HepG2 (cell line): Measurements from ENCODE around the gene LRP1B. TPM values are rescaled to one million over a fixed set of nuclear protein-coding genes. Genes with fewer than 3 reads are reported as not detected.
A peak's percentile ranks its signal among the peaks of the same experiment; 100 is the strongest.

Source experiments
- ATAC-seq: fragments of 200-7000 bp; cut with Tn5 transposase; 3 replicates; pipeline ENCODE4 v1.9.1; 2020; ENCODE audit warnings: mild to moderate bottlenecking, moderate library complexity
- BruUV-seq: library from RNA; stranded (reverse); fragments of 400-500 nt; replicated peaks from 2 replicates; lab custom pipeline; 2021; lab: Mats Ljungman, UMichigan
- CTCF ChIA-PET: fragments of 300-600 bp; formaldehyde crosslinking; extraction: SDS; loops from one replicate; lab custom pipeline; 2021; ENCODE audit warnings: low total read pairs, inconsistent platforms, low intra/inter-chr PET ratio; lab: Yijun Ruan, JAX
- POLR2A ChIA-PET: fragments of 350-600 bp; sonication (Branson Sonifier 250); formaldehyde crosslinking; loops from one replicate; lab custom pipeline; 2020; ENCODE audit warnings: antibody characterized with exemption, inconsistent platforms; lab: Yijun Ruan, JAX
- DNase-seq: peaks from one replicate; pipeline ENCODE4 v3.0.0-alpha.2; 2015; ENCODE audit warnings: low spot score
- FAIRE-seq: peaks from 3 replicates; lab custom pipeline; 2011; peaks lifted over from hg19 to GRCh38; lab: Jason Lieb, UNC
- H2AFZ ChIP-seq: one replicate; pipeline ENCODE4 v1.6.1; 2011; ENCODE audit warnings: low read length, inconsistent platforms
- H3K27ac ChIP-seq: fragments of 300-600 bp; 3 replicates; pipeline ENCODE4 v1.8.0; 2011; ENCODE audit warnings: mixed run types, mild to moderate bottlenecking, mixed read lengths, low read length, inconsistent platforms; ENCODE audit not compliant: insufficient read depth; ENCODE audit errors: extremely low read length
- H3K27me3 ChIP-seq, 2 experiments: fragments of 200-600 bp in 1 of 2; 2 replicates in 1 of 2; 3 replicates in 1 of 2; pipeline versions ENCODE4 v1.6.0 to v1.8.0; 2011; ENCODE audit warnings: low read length in 2 of 2, mild to moderate bottlenecking in 2 of 2, moderate library complexity in 2 of 2, inconsistent platforms in 1 of 2; ENCODE audit not compliant: insufficient read depth in 2 of 2, control insufficient read depth in 1 of 2
- H3K36me3 ChIP-seq, 2 experiments: fragments of 200-600 bp in 1 of 2; replicated peaks in 1 of 2; 2 replicates in 1 of 2; 3 replicates in 1 of 2; pipeline versions ENCODE4 v1.5.1 to v1.8.0; 2011; ENCODE audit warnings: low read length in 2 of 2, inconsistent platforms in 1 of 2; ENCODE audit not compliant: insufficient read depth in 2 of 2, control insufficient read depth in 1 of 2
- H3K4me1 ChIP-seq: 2 replicates; pipeline ENCODE4 v1.5.1; 2012; ENCODE audit warnings: low read length, inconsistent platforms; ENCODE audit not compliant: insufficient read depth
- H3K4me2 ChIP-seq: 2 replicates; pipeline ENCODE4 v1.6.0; 2011; ENCODE audit warnings: low read depth, low read length, inconsistent platforms
- H3K4me3 ChIP-seq, 3 experiments: fragments of 200-600 bp in 1 of 3; sonication (generic), shearing (Covaris generic) in 1 of 3; replicated peaks in 1 of 3; 2 replicates each; pipeline ENCODE4 v1.5.1; 2011 to 2016; ENCODE audit warnings: low read length in 3 of 3, inconsistent platforms in 2 of 3, low read depth in 2 of 3, mild to moderate bottlenecking in 2 of 3, control low read depth in 1 of 3, mixed read lengths in 1 of 3; ENCODE audit not compliant: insufficient read depth in 1 of 3
- H3K79me2 ChIP-seq: one replicate; pipeline ENCODE4 v1.6.1; 2011; ENCODE audit warnings: low read length, inconsistent platforms; ENCODE audit not compliant: insufficient read depth
- H3K9ac ChIP-seq: 2 replicates; pipeline ENCODE4 v1.6.0; 2011; ENCODE audit warnings: mild to moderate bottlenecking, low read depth, low read length, inconsistent platforms; ENCODE audit not compliant: insufficient read depth
- H3K9me3 ChIP-seq: 2 replicates; pipeline ENCODE4 v1.5.1; 2012; ENCODE audit warnings: mild to moderate bottlenecking, low read length
- H4K20me1 ChIP-seq: 2 replicates; pipeline ENCODE4 v1.6.0; 2011; ENCODE audit warnings: inconsistent platforms, mild to moderate bottlenecking, low read length, moderate library complexity; ENCODE audit not compliant: insufficient read depth
- RAD51 ChIP-seq: fragments of 450-650 bp; IDR thresholded peaks from 2 replicates; pipeline ENCODE4 v1.6.1; 2016; ENCODE audit warnings: borderline replicate concordance
- SRSF9 ChIP-seq: fragments of 200-400 bp; formaldehyde crosslinking; IDR thresholded peaks from 2 replicates; pipeline ENCODE4 v1.6.1; 2018; ENCODE audit warnings: borderline replicate concordance, mild to moderate bottlenecking, low read depth, low read length; ENCODE audit not compliant: insufficient read depth, poor library complexity, severe bottlenecking
- USF2 ChIP-seq, 2 experiments: sonication (generic) in 1 of 2; formaldehyde crosslinking in 1 of 2; IDR thresholded peaks; 2 replicates each; pipeline versions ENCODE4 v1.5.1 to v1.6.1; 2011 to 2020; ENCODE audit warnings: borderline replicate concordance in 1 of 2, low read depth in 1 of 2, low read length in 1 of 2, mild to moderate bottlenecking in 1 of 2, missing genetic modification reagents in 1 of 2, moderate library complexity in 1 of 2
- ZSCAN22 ChIP-seq: sonication (generic); formaldehyde crosslinking; IDR thresholded peaks from 2 replicates; pipeline ENCODE4 v1.4.0; 2020; ENCODE audit warnings: mild to moderate bottlenecking, missing genetic modification reagents
- WGBS: methylation state at CpG from one replicate; pipeline ENCODE4 v1.1.6; 2017; ENCODE audit warnings: low lambda C conversion rate; 5-methylcytosine and 5-hydroxymethylcytosine counted together
- in situ Hi-C: cut with HindIII; loops from 2 replicates; pipeline ENCODE4 v1.10.0; 2017; ENCODE audit warnings: low pct_unique_long_range_greater_than_20kb; ENCODE audit not compliant: extremely low pct_ligation_motif_present
- intact Hi-C: fragments of 100-400 bp; cut with micrococcal nuclease; formaldehyde crosslinking; loops from one replicate; pipeline ENCODE4 v1.10.0; 2022; ENCODE audit not compliant: unreplicated experiment
- polyA plus RNA-seq, 8 experiments: library from polyadenylated mRNA; depleted of rRNA in 3 of 8; stranded (reverse) in 7 of 8; unstranded in 1 of 8; fragments of >200 nt; fragmentation: Illumina TruSeq in 4 of 8; extraction: Trizol in 4 of 8; gene quantifications; 2 replicates each; pipeline versions ENCODE4 v1.2.1 to v1.2.3, GENCODE V29; 2011 to 2016; ENCODE audit warnings: low read depth in 4 of 8, missing spikeins in 1 of 8, mixed read lengths in 1 of 8; ENCODE audit not compliant: insufficient read depth in 1 of 8
- total RNA-seq, 5 experiments: library from RNA; depleted of rRNA; stranded (reverse); fragments of >200 nt; fragmentation: Illumina TruSeq; extraction: Trizol; gene quantifications; 2 replicates each; pipeline ENCODE4 v1.2.3, GENCODE V29; 2016; ENCODE audit warnings: low read depth in 1 of 5

Gene LRP1B
- total and polyA plus RNA-seq, 2 of the 13 experiments (the other 11 are each of a cell fraction or from before 2014, with no cell fraction given) = 0.04 TPM; not detected in 1

- POLR2A ChIA-PET = no interaction called here
- no peaks in the 10 kb centered on the region for H3K27me3 ChIP-seq
- H3K36me3 ChIP-seq = no peaks in the 10 kb centered on the region
- no peak overlapping the region for H2AFZ ChIP-seq
- H3K79me2 ChIP-seq = no peaks in the 10 kb centered on the region
- H3K9me3 ChIP-seq = no peaks in the 10 kb centered on the region
- no peak overlapping the region for H3K9ac ChIP-seq
- intact Hi-C loops (no loop called here), in situ Hi-C loops (no loop called here)
- FAIRE-seq (no peak), DNase-seq (no peak), ATAC-seq (no peak)
- 1% methylated on average over 3 of the region's 3 CpGs for WGBS
- no peak overlapping the region for H3K4me2 ChIP-seq
- TF ChIP-seq USF2 (IDR thresholded peaks at IDR 0.05; ENCODE audit: low read depth, low read length) (peak; percentile 58; the same call in 1 of the 2 replicates), USF2 (CRISPR knock-in tag; IDR thresholded peaks at IDR 0.05; ENCODE audit: borderline replicate concordance) (no peak), ZSCAN22 (CRISPR knock-in tag) (no peak), RAD51 (peak; percentile 85; the same call in 1 of the 2 replicates)
- CTCF ChIA-PET = no interaction called here
- no TSS peak for BruUV-seq
- no peak overlapping the region for H3K27ac ChIP-seq
- H3K4me3 ChIP-seq = no peak overlapping the region
- H4K20me1 ChIP-seq = no peaks in the 10 kb centered on the region
- no peaks in the 10 kb centered on the region for H3K4me1 ChIP-seq
Measured at GRCh38 chr2:141524777-141525176, 606.0 kb downstream of the LRP1B start.

- H3K36me3 ChIP-seq = no peaks in the 10 kb centered on the region
- no peaks in the 10 kb centered on the region for H3K27me3 ChIP-seq
- in situ Hi-C loops (no loop called here), intact Hi-C loops (no loop called here)
- POLR2A ChIA-PET = no interaction called here
- DNase-seq = no peak
- H3K4me2 ChIP-seq = no peak overlapping the region
- no peak for ATAC-seq
- H2AFZ ChIP-seq = no peak overlapping the region
- no peaks in the 10 kb centered on the region for H3K9me3 ChIP-seq
- H3K27ac ChIP-seq = no peak overlapping the region
- BruUV-seq = no TSS peak
- CTCF ChIA-PET = no interaction called here
- H3K4me3 ChIP-seq = no peak overlapping the region
- H3K9ac ChIP-seq = no peak overlapping the region
- TF ChIP-seq SRSF9 = no peak
- no peaks in the 10 kb centered on the region for H3K79me2 ChIP-seq
- FAIRE-seq = no peak
- 0 out of 2 replicates have a peak, but pooled peaks cover 2% of the 10 kb centered on the region for H3K4me1 ChIP-seq
- H4K20me1 ChIP-seq = no peaks in the 10 kb centered on the region
Measured at GRCh38 chr2:141523199-141523598, 607.6 kb downstream of the LRP1B start.
